SK-N-SH (cell line): ENCODE data around the gene TMPRSS5. TPM values are rescaled to one million over a fixed set of nuclear protein-coding genes. Genes with fewer than 3 reads are reported as not detected.

Experiments
- CTCF ChIA-PET: fragments of 300-600, 350-600 bp; formaldehyde crosslinking; extraction: SDS; loops from one replicate; lab custom pipeline; 2021; lab: Yijun Ruan, JAX
- POLR2A ChIA-PET: fragments of 350-600 bp; sonication (Branson Sonifier 250); formaldehyde crosslinking; extraction: SDS; loops from one replicate; lab custom pipeline; 2020; ENCODE audit warnings: antibody characterized with exemption, inconsistent platforms; lab: Yijun Ruan, JAX
- DNase-seq: peaks from one replicate; pipeline ENCODE4 v3.0.0; 2012
- H2AFZ ChIP-seq: fragments of 200-600 bp; sonication (generic); 2 replicates; pipeline ENCODE4 v1.8.1; 2016; ENCODE audit warnings: antibody characterized with exemption, mild to moderate bottlenecking, low read depth
- H3F3A ChIP-seq: fragments of 200-600 bp; sonication (generic); replicated peaks from 2 replicates; pipeline ENCODE3; 2016; ENCODE audit warnings: antibody characterized with exemption, mild to moderate bottlenecking; ENCODE audit not compliant: insufficient read depth
- H3K27ac ChIP-seq, 2 experiments: fragments of 200-500 bp in 1 of 2; fragments of 200-600 bp in 1 of 2; sonication (Bioruptor generic) in 1 of 2; sonication (generic), shearing (Covaris generic) in 1 of 2; 2 replicates each; pipeline versions ENCODE4 v1.5.1 to v1.6.1; 2014 to 2016; ENCODE audit warnings: low read depth in 2 of 2, inconsistent platforms in 1 of 2, low read length in 1 of 2, mild to moderate bottlenecking in 1 of 2, mixed read lengths in 1 of 2
- H3K27me3 ChIP-seq: fragments of 200-600 bp; sonication (generic), shearing (Covaris generic); 2 replicates; pipeline ENCODE4 v1.6.1; 2016; ENCODE audit warnings: mixed run types; ENCODE audit not compliant: insufficient read depth
- H3K36me3 ChIP-seq, 2 experiments: fragments of 200-500 bp in 1 of 2; fragments of 200-600 bp in 1 of 2; sonication (Bioruptor generic) in 1 of 2; sonication (generic) in 1 of 2; replicated peaks in 1 of 2; 2 replicates each; pipeline versions ENCODE3 to v1.5.1; 2014 to 2016; ENCODE audit warnings: low read length in 1 of 2, mild to moderate bottlenecking in 1 of 2; ENCODE audit not compliant: insufficient read depth in 2 of 2, control insufficient read depth in 1 of 2
- H3K4me1 ChIP-seq, 2 experiments: fragments of 200-500 bp in 1 of 2; fragments of 200-600 bp in 1 of 2; sonication (Bioruptor generic) in 1 of 2; sonication (generic), shearing (Covaris generic) in 1 of 2; 2 replicates each; pipeline versions ENCODE4 v1.5.1 to v1.6.1; 2014 to 2016; ENCODE audit warnings: low read depth in 1 of 2, low read length in 1 of 2, mixed run types in 1 of 2; ENCODE audit not compliant: insufficient read depth in 2 of 2, control insufficient read depth in 1 of 2
- H3K4me2 ChIP-seq: fragments of 200-600 bp; sonication (generic), shearing (Covaris generic); 2 replicates; pipeline ENCODE4 v1.6.1; 2017; ENCODE audit warnings: mixed run types
- H3K4me3 ChIP-seq, 2 experiments: fragments of 200-500 bp in 1 of 2; fragments of 200-600 bp in 1 of 2; sonication (Bioruptor generic) in 1 of 2; sonication (generic), shearing (Covaris generic) in 1 of 2; 2 replicates each; pipeline versions ENCODE4 v1.5.1 to v1.8.1; 2014 to 2016; ENCODE audit warnings: low read depth in 2 of 2, inconsistent platforms in 1 of 2, low read length in 1 of 2, mild to moderate bottlenecking in 1 of 2, mixed read lengths in 1 of 2, moderate library complexity in 1 of 2
- H3K79me2 ChIP-seq: fragments of 200-600 bp; sonication (generic); 2 replicates; pipeline ENCODE4 v1.8.1; 2017; ENCODE audit warnings: mild to moderate bottlenecking; ENCODE audit not compliant: insufficient read depth
- H3K9ac ChIP-seq: fragments of 200-600 bp; sonication (generic); 2 replicates; pipeline ENCODE4 v1.6.1; 2017; ENCODE audit warnings: mixed run types
- H3K9me2 ChIP-seq: fragments of 200-600 bp; sonication (generic); 2 replicates; pipeline ENCODE4 v1.6.1; 2017; ENCODE audit warnings: mixed run types
- H3K9me3 ChIP-seq: fragments of 200-600 bp; sonication (generic); 2 replicates; pipeline ENCODE4 v1.6.1; 2017; ENCODE audit warnings: mixed run types, mild to moderate bottlenecking, moderate library complexity
- H4K20me1 ChIP-seq: fragments of 200-600 bp; sonication (generic); 2 replicates; pipeline ENCODE4 v1.6.1; 2017; ENCODE audit warnings: mild to moderate bottlenecking, mixed run types; ENCODE audit not compliant: insufficient read depth
- EP300 ChIP-seq, 2 experiments: IDR thresholded peaks; 2 replicates each; pipeline versions ENCODE4 v1.4.0 to v1.6.1; 2012; ENCODE audit warnings: borderline replicate concordance in 1 of 2, low read depth in 1 of 2, low read length in 1 of 2
- EZH2phosphoT487 ChIP-seq: fragments of 200-600 bp; sonication (generic); IDR thresholded peaks from 2 replicates; pipeline ENCODE4 v1.6.1; 2017; ENCODE audit warnings: low read depth, mixed run types, mild to moderate bottlenecking, antibody characterized with exemption, moderate library complexity, borderline replicate concordance
- FOSL2 ChIP-seq: IDR thresholded peaks from 2 replicates; pipeline ENCODE4 v1.4.0; 2012; ENCODE audit warnings: low read depth, mild to moderate bottlenecking, moderate library complexity, borderline replicate concordance
- FOXJ3 ChIP-seq: sonication (generic); formaldehyde crosslinking; IDR thresholded peaks from 2 replicates; pipeline ENCODE4 v1.5.1; 2020; ENCODE audit warnings: mild to moderate bottlenecking, missing genetic modification reagents
- FOXM1 ChIP-seq: IDR thresholded peaks from 2 replicates; pipeline ENCODE4 v1.4.0; 2012; ENCODE audit warnings: low read depth, mild to moderate bottlenecking
- GABPA ChIP-seq: IDR thresholded peaks from 2 replicates; pipeline ENCODE4 v1.4.0; 2012; ENCODE audit warnings: low read depth, mild to moderate bottlenecking
- GATA2 ChIP-seq: sonication (generic); formaldehyde crosslinking; IDR thresholded peaks from 2 replicates; pipeline ENCODE4 v1.5.0; 2020; ENCODE audit warnings: mild to moderate bottlenecking, missing genetic modification reagents
- JUND ChIP-seq: IDR thresholded peaks from 2 replicates; pipeline ENCODE4 v1.4.0; 2012
- MEF2A ChIP-seq: IDR thresholded peaks from 2 replicates; pipeline ENCODE4 v1.4.0; 2012; ENCODE audit warnings: low read depth, borderline replicate concordance
- MXI1 ChIP-seq: IDR thresholded peaks from 2 replicates; pipeline ENCODE4 v1.6.1; 2012; ENCODE audit warnings: mild to moderate bottlenecking, low read depth, low read length, improper control_type of control experiment
- NFIC ChIP-seq: IDR thresholded peaks from 2 replicates; pipeline ENCODE4 v1.4.0; 2012; ENCODE audit warnings: borderline replicate concordance
- NRF1 ChIP-seq: IDR thresholded peaks from 2 replicates; pipeline ENCODE4 v1.6.1; 2012; ENCODE audit warnings: low read depth, mild to moderate bottlenecking, low read length
- POLR2AphosphoS5 ChIP-seq: IDR thresholded peaks from 2 replicates; pipeline ENCODE4 v1.6.1; 2012; ENCODE audit warnings: low read depth, low read length
- RAD21 ChIP-seq: IDR thresholded peaks from 2 replicates; pipeline ENCODE4 v1.6.1; 2012; ENCODE audit warnings: mild to moderate bottlenecking, low read length
- RCOR1 ChIP-seq: fragments of 150-350 bp; IDR thresholded peaks from 2 replicates; pipeline ENCODE4 v1.6.1; 2017; ENCODE audit warnings: antibody characterized with exemption, low read length
- RXRA ChIP-seq: IDR thresholded peaks from 2 replicates; pipeline ENCODE4 v1.4.0; 2012; ENCODE audit warnings: low read depth, mild to moderate bottlenecking, borderline replicate concordance
- SMC3 ChIP-seq: IDR thresholded peaks from 2 replicates; pipeline ENCODE4 v1.6.1; 2012; ENCODE audit warnings: low read depth, low read length, improper control_type of control experiment
- TCF12 ChIP-seq: IDR thresholded peaks from 2 replicates; pipeline ENCODE4 v1.4.0; 2012
- YY1 ChIP-seq: IDR thresholded peaks from 2 replicates; pipeline ENCODE4 v1.4.0; 2012; ENCODE audit warnings: low read depth, mild to moderate bottlenecking
- WGBS: methylation state at CpG from one replicate; pipeline ENCODE4 v1.1.6; 2017; ENCODE audit warnings: low lambda C conversion rate; 5-methylcytosine and 5-hydroxymethylcytosine counted together
- polyA plus RNA-seq, 3 experiments: library from polyadenylated mRNA; depleted of rRNA; stranded (reverse); fragments of >200 nt; gene quantifications; 2 replicates each; pipeline ENCODE4 v1.2.3, GENCODE V29; 2012
- TF ChIP-seq, protein P1 (sequence below): fragments of 150-350 bp; IDR thresholded peaks from 2 replicates; pipeline ENCODE4 v1.6.1; 2016; ENCODE audit warnings: mild to moderate bottlenecking, low read depth, low read length
- TF ChIP-seq, protein P2 (sequence below): IDR thresholded peaks from 2 replicates; pipeline ENCODE4 v1.4.0; 2012; ENCODE audit warnings: low read depth, borderline replicate concordance
- TF ChIP-seq, protein P3 (sequence below): IDR thresholded peaks from 2 replicates; pipeline ENCODE4 v1.4.0; 2012; ENCODE audit warnings: low read depth
- TF ChIP-seq, protein P4 (sequence below): fragments of 150-350 bp; IDR thresholded peaks from 2 replicates; pipeline ENCODE4 v1.6.1; 2017; ENCODE audit warnings: antibody characterized with exemption, low read length, low read depth, borderline replicate concordance
- TF ChIP-seq, protein P5 (sequence below): IDR thresholded peaks from 2 replicates; pipeline ENCODE4; 2012

TMPRSS5 gene
- polyA plus RNA-seq, 1 of the 3 experiments (the other 2 are of a cell fraction): 0.28 TPM

DNA sequence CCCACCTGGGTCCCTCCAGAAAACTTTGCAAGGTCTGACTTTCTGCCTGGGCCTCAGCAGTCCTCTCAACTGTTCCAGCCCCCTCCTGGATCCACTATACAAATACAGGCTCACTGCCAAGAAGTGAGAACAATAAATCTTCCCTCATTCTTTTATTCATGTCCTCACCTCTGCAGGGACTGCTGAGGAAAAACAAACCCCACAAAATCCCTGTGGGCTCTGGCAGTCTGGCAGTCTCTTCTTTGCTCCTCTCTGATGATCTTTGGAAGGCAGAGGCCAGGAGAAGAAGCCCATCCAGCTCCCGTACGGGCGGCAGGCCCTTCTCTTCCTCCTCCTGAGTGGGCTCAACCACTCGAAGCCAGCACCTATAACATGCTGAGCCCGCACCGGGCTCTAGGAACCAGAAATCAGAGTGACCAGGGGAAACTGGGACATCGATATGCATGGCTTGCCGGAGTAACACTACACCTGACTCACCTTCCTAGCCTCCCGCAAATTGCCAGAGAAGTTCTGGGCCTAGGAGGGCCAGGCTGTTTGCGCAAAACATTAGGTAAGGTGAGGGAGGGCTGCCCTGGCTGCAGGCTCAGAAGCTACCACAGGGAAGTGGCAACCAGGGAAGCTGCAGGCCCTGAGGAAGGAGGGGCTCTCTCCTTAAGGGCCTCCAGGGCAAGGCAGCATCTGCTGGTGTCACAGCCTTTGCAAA, 24.2 kb downstream of the TMPRSS5 start:
- Histone ChIP-seq H3K9me2 (no peaks in the 10 kb centered on the region), H4K20me1 (no peaks in the 10 kb centered on the region), H3K4me3 (no peak overlapping the region), H3K4me2 (no peak overlapping the region), H3F3A (no peaks in the 10 kb centered on the region), H3K27ac (no peak overlapping the region), H3K4me1 (peaks cover 0 to 10% of the 10 kb centered on the region in 2 experiments; a peak in 1 of 4 replicates), H3K9ac (no peak overlapping the region), H3K9me3 (no peaks in the 10 kb centered on the region), H3K36me3 (no peaks in the 10 kb centered on the region), H3K27me3 (peaks cover 5% of the 10 kb centered on the region; the same call in 1 of the 2 replicates), H2AFZ (no peak overlapping the region), H3K79me2 (no peaks in the 10 kb centered on the region)
- WGBS: 82% methylated on average over 6 of the region's 10 CpGs
- ChIA-PET POLR2A (no interaction called here), CTCF (interaction anchor here (1.0 to 1.8 kb wide), 2 partner anchors 8 to 49 kb away, joined by 3 to 4 read pairs; no protein-coding TSS in a partner anchor)
- DNase-seq: no peak
- TF ChIP-seq SMC3: no peak
- TF ChIP-seq NRF1: no peak
- no peak for TF ChIP-seq FOXM1
- TF ChIP-seq, protein P1, sequence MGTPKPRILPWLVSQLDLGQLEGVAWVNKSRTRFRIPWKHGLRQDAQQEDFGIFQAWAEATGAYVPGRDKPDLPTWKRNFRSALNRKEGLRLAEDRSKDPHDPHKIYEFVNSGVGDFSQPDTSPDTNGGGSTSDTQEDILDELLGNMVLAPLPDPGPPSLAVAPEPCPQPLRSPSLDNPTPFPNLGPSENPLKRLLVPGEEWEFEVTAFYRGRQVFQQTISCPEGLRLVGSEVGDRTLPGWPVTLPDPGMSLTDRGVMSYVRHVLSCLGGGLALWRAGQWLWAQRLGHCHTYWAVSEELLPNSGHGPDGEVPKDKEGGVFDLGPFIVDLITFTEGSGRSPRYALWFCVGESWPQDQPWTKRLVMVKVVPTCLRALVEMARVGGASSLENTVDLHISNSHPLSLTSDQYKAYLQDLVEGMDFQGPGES: no peak
- TF ChIP-seq, protein P2, sequence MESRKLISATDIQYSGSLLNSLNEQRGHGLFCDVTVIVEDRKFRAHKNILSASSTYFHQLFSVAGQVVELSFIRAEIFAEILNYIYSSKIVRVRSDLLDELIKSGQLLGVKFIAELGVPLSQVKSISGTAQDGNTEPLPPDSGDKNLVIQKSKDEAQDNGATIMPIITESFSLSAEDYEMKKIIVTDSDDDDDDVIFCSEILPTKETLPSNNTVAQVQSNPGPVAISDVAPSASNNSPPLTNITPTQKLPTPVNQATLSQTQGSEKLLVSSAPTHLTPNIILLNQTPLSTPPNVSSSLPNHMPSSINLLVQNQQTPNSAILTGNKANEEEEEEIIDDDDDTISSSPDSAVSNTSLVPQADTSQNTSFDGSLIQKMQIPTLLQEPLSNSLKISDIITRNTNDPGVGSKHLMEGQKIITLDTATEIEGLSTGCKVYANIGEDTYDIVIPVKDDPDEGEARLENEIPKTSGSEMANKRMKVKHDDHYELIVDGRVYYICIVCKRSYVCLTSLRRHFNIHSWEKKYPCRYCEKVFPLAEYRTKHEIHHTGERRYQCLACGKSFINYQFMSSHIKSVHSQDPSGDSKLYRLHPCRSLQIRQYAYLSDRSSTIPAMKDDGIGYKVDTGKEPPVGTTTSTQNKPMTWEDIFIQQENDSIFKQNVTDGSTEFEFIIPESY: no peak
- no peak for TF ChIP-seq POLR2AphosphoS5
- no peak for TF ChIP-seq FOSL2
- TF ChIP-seq MXI1: no peak
- TF ChIP-seq RXRA: no peak
- no peak for TF ChIP-seq RAD21
- TF ChIP-seq EP300 (IDR thresholded peaks at IDR 0.05; ENCODE audit: borderline replicate concordance in 1 of 2, low read depth in 1 of 2, low read length in 1 of 2): no peak
- TF ChIP-seq NFIC: no peak
- no peak for TF ChIP-seq YY1
- TF ChIP-seq, protein P3, sequence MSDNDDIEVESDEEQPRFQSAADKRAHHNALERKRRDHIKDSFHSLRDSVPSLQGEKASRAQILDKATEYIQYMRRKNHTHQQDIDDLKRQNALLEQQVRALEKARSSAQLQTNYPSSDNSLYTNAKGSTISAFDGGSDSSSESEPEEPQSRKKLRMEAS: no peak
- TF ChIP-seq GATA2 (CRISPR knock-in tag): no peak

DNA sequence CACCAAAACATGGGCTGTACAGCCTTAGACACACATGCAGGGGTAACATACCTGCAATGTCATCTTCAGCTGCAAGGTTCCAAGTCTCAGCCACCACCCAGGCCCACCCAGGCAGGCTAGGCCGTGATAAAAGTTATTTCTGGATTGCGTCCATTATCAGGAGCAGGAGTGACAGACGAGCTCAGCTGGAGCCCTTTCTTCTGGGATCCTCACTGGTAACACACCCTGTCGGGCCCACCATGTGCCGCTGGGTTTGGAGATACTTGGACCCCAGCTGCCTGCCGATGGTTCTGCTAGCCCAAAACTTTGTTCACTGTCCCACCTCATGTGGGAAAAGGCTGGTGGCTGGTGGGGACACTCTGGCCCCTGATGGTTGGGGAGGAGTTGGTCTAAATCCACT, 24.8 kb downstream of the TMPRSS5 start:
- Histone ChIP-seq H3F3A (no peaks in the 10 kb centered on the region), H3K79me2 (no peaks in the 10 kb centered on the region), H3K27me3 (peaks cover 5% of the 10 kb centered on the region; the same call in 1 of the 2 replicates), H3K36me3 (no peaks in the 10 kb centered on the region), H3K4me2 (no peak overlapping the region), H3K9me3 (no peaks in the 10 kb centered on the region), H2AFZ (no peak overlapping the region), H3K4me3 (no peak overlapping the region), H3K9me2 (no peaks in the 10 kb centered on the region), H3K9ac (no peak overlapping the region), H4K20me1 (no peaks in the 10 kb centered on the region), H3K4me1 (peaks cover 0 to 10% of the 10 kb centered on the region in 2 experiments; a peak in 1 of 4 replicates), H3K27ac (no peak overlapping the region)
- no peak for DNase-seq
- WGBS: 62% methylated on average over 5 of the region's 6 CpGs
- ChIA-PET CTCF (interaction anchor here (1.1 to 1.8 kb wide), 2 partner anchors 9 to 50 kb away, joined by 3 to 4 read pairs; no protein-coding TSS in a partner anchor), POLR2A (no interaction called here)
- TF ChIP-seq FOSL2: no peak
- TF ChIP-seq, protein P4, sequence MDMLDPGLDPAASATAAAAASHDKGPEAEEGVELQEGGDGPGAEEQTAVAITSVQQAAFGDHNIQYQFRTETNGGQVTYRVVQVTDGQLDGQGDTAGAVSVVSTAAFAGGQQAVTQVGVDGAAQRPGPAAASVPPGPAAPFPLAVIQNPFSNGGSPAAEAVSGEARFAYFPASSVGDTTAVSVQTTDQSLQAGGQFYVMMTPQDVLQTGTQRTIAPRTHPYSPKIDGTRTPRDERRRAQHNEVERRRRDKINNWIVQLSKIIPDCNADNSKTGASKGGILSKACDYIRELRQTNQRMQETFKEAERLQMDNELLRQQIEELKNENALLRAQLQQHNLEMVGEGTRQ: no peak
- no peak for TF ChIP-seq MXI1
- TF ChIP-seq EZH2phosphoT487: no peak
- TF ChIP-seq TCF12: no peak
- TF ChIP-seq POLR2AphosphoS5: no peak
- TF ChIP-seq FOXJ3 (CRISPR knock-in tag): no peak
- TF ChIP-seq, protein P5, sequence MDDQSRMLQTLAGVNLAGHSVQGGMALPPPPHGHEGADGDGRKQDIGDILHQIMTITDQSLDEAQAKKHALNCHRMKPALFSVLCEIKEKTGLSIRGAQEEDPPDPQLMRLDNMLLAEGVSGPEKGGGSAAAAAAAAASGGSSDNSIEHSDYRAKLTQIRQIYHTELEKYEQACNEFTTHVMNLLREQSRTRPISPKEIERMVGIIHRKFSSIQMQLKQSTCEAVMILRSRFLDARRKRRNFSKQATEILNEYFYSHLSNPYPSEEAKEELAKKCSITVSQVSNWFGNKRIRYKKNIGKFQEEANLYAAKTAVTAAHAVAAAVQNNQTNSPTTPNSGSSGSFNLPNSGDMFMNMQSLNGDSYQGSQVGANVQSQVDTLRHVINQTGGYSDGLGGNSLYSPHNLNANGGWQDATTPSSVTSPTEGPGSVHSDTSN: no peak
- no peak for TF ChIP-seq JUND
- TF ChIP-seq RCOR1: no peak
- no peak for TF ChIP-seq NFIC
- TF ChIP-seq NRF1: no peak
- no peak for TF ChIP-seq GATA2 (CRISPR knock-in tag)
- no peak for TF ChIP-seq GABPA
- TF ChIP-seq MEF2A: no peak
- no peak for TF ChIP-seq FOXM1
